HFFc6 (cell line): Measurements from ENCODE around the gene ITGB6. TPM values are rescaled to one million over a fixed set of nuclear protein-coding genes. Genes with fewer than 3 reads are reported as not detected.

ENCODE experiments used
- DNase-seq: peaks from one replicate; pipeline ENCODE4 v3.0.0-alpha.2; 2018
- H3K27ac Mint-ChIP-seq: 2 replicates; pipeline ENCODE4 v1.8.0; 2020; ENCODE audit warnings: mild to moderate bottlenecking, mixed read lengths
- H3K27me3 Mint-ChIP-seq: 2 replicates; pipeline ENCODE4 v1.8.0; 2021; ENCODE audit warnings: mild to moderate bottlenecking, moderate library complexity, mixed read lengths; ENCODE audit not compliant: insufficient read depth
- H3K36me3 Mint-ChIP-seq: 2 replicates; pipeline ENCODE4 v1.8.0; 2021; ENCODE audit warnings: low read depth, mixed read lengths
- H3K4me1 Mint-ChIP-seq: 2 replicates; pipeline ENCODE4 v1.8.0; 2020; ENCODE audit warnings: low read depth, mixed read lengths
- H3K4me3 Mint-ChIP-seq: 2 replicates; pipeline ENCODE4 v1.8.0; 2020; ENCODE audit warnings: mild to moderate bottlenecking, moderate library complexity, mixed read lengths
- H3K9me3 Mint-ChIP-seq: 2 replicates; pipeline ENCODE4 v1.8.0; 2020; ENCODE audit warnings: mild to moderate bottlenecking, mixed read lengths
- CTCF ChIP-seq: fragments of 200-600 bp; sonication (generic); IDR thresholded peaks from 2 replicates; pipeline ENCODE4 v1.5.0; 2021; ENCODE audit warnings: antibody characterized with exemption, mild to moderate bottlenecking
- total RNA-seq, 6 experiments: library from RNA; stranded (reverse); fragmentation: NEBNext Ultra II Directional; extraction: Animal tissue kit (Norgen Biotek cat#: 25700); gene quantifications; 2 replicates in 1 of 6; 3 replicates in 5 of 6; pipeline ENCODE4 v1.2.3, GENCODE V29; 2021

Gene ITGB6
- total RNA-seq, 6 experiments from 2014 or later, result 0.33 TPM; not detected in 4

DNA sequence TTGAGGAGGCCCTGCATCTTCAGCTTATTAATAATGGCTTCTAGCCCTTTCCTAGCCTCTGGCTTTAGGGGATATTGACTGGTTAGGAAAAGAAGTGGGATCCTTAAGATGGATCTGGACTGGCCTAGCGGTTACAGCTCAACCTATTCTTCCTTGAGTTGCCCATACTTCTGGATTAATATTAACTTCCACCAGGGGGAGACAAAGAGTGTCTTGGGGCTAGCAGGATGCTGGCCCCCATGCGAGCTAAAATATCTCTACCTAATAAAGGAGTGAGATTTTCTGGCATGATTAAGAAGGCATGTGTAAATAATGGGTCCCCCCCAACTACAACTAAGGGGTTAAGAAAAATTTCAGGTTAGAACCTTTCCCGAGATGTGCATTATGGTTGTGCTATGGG, 114.4 kb downstream of the ITGB6 start:
- no peak for DNase-seq
- Mint-ChIP-seq H3K4me1 (no peaks in the 10 kb centered on the region), H3K9me3 (peaks cover 42% of the 10 kb centered on the region), H3K36me3 (peaks cover 8% of the 10 kb centered on the region), H3K27ac (no peak overlapping the region), H3K4me3 (no peak overlapping the region), H3K27me3 (peaks cover 6% of the 10 kb centered on the region)
- peak; percentile 66 for TF ChIP-seq CTCF

DNA sequence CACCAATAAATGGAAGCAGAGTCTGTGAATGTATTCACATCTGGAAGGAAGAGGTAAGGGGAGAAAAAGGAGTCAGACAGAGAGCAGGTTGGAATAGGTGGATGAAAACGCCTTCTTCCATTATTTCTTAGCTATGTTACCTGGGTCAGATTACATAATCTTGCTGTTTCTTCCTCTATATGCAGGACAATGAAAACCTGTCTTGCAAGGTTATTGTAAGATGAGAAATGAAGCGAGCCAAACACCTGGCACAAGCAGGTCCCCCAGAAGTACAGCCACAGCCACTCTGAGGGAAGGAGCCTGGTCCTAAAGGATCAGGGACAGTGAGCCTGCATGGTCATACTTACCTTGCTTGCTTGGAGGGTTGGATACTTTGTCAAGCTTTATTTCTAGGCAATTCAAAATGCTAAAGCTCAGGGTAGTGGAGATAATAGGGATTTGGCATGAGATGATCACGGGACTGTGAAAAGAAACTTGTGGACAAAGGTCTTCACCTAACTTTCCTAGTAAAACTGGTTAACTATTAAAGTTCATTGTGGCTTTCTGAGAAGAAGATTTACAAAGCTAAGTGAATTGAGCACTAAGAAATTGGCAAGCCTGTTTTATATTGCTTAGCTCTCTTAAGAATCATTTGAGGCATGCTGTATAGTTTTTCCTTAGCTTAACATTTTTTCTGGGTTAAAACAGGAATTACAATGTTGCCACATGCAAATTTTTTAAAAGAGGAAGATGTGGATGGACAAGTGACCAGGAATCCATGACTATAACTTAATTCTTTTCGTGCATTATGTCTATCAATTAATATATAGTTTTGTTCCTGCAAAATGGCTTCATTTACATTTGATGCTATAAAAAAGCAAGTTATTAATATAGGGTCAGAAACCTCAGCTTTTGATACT, 121.9 kb downstream of the ITGB6 start:
- peaks cover 5% of the 10 kb centered on the region; the same call in 1 of the 2 replicates for H3K4me1 Mint-ChIP-seq
- TF ChIP-seq CTCF, result no peak
- no peak for DNase-seq
- H3K4me3 Mint-ChIP-seq, result no peak overlapping the region
- no peaks in the 10 kb centered on the region for H3K9me3 Mint-ChIP-seq
- H3K36me3 Mint-ChIP-seq, result no peaks in the 10 kb centered on the region
- H3K27me3 Mint-ChIP-seq, result peaks cover 3% of the 10 kb centered on the region
- H3K27ac Mint-ChIP-seq, result no peak overlapping the region

GRCh38 chr2:160076914-160077313, 123.2 kb downstream of the ITGB6 start:
- Mint-ChIP-seq H3K36me3 (no peaks in the 10 kb centered on the region), H3K4me3 (no peak overlapping the region), H3K9me3 (no peaks in the 10 kb centered on the region), H3K27ac (no peak overlapping the region), H3K4me1 (peaks cover 5% of the 10 kb centered on the region; the same call in 1 of the 2 replicates), H3K27me3 (peaks cover 7% of the 10 kb centered on the region)
- DNase-seq, result no peak
- TF ChIP-seq CTCF, result no peak

- Mint-ChIP-seq H3K4me3 (no peak overlapping the region), H3K27me3 (peaks cover 7% of the 10 kb centered on the region), H3K9me3 (no peaks in the 10 kb centered on the region), H3K36me3 (no peaks in the 10 kb centered on the region), H3K4me1 (peaks cover 5% of the 10 kb centered on the region; the same call in 1 of the 2 replicates), H3K27ac (no peak overlapping the region)
- TF ChIP-seq CTCF, result no peak
- no peak for DNase-seq
Measured at GRCh38 chr2:160076241-160076640, 123.8 kb downstream of the ITGB6 start.

- Mint-ChIP-seq H3K4me1 (peaks cover 5% of the 10 kb centered on the region; the same call in 1 of the 2 replicates), H3K4me3 (no peak overlapping the region), H3K36me3 (no peaks in the 10 kb centered on the region), H3K9me3 (peaks cover 5% of the 10 kb centered on the region; the same call in 1 of the 2 replicates), H3K27ac (no peak overlapping the region; the same call in 1 of the 2 replicates), H3K27me3 (peaks cover 5% of the 10 kb centered on the region; the same call in 1 of the 2 replicates)
- DNase-seq, result peak; percentile 73
- TF ChIP-seq CTCF, result no peak
Measured at GRCh38 chr2:160075171-160075570, 124.9 kb downstream of the ITGB6 start.
